ENCODE results near the gene RHBG.

DNA sequence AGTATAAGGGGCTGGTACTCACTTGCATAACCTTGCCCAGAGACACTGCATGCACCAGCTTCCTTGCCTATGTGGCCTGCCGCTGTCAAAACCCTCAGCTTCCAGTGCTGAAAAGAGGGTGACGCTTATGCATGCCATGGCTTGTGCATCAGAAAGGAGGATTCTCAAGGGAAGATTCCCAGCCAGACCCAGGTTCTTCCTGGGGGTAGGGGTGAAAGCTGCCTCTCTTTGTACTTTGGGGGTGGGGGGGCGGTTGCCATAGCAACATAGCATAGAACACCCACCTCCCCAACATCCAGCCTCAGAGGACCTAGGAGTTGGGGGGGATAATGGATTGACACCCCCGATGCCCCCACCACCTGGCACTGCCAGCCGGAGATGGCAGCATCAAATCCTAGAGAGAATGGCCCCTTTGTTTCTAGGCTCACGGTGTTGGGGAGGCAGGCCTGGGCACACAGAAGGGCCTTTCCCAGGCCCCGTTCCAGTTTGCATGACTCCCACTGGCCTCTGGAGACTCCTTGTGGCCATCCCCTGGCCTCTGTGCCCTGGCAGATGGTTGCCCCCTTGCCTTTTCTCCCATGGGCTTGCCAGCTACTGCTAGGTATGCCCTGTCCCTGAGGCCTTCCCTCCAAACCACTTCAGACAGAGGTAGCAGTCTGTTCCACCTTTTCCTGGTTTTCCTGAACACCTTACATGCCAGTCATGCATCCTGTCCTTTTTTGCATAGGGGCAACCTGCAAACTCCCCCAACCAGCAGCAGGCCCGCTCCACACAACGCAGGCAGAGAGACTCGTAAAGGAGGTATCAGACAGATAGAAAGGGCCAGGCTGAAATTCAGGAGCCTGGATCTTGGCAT, 44.6 kb downstream of the RHBG start:
- TF ChIP-seq, protein P1, sequence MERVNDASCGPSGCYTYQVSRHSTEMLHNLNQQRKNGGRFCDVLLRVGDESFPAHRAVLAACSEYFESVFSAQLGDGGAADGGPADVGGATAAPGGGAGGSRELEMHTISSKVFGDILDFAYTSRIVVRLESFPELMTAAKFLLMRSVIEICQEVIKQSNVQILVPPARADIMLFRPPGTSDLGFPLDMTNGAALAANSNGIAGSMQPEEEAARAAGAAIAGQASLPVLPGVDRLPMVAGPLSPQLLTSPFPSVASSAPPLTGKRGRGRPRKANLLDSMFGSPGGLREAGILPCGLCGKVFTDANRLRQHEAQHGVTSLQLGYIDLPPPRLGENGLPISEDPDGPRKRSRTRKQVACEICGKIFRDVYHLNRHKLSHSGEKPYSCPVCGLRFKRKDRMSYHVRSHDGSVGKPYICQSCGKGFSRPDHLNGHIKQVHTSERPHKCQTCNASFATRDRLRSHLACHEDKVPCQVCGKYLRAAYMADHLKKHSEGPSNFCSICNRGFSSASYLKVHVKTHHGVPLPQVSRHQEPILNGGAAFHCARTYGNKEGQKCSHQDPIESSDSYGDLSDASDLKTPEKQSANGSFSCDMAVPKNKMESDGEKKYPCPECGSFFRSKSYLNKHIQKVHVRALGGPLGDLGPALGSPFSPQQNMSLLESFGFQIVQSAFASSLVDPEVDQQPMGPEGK (CRISPR knock-in tag; IDR thresholded peaks at IDR 0.05; ENCODE audit: borderline replicate concordance) = no peak
- TF ChIP-seq, protein P2, sequence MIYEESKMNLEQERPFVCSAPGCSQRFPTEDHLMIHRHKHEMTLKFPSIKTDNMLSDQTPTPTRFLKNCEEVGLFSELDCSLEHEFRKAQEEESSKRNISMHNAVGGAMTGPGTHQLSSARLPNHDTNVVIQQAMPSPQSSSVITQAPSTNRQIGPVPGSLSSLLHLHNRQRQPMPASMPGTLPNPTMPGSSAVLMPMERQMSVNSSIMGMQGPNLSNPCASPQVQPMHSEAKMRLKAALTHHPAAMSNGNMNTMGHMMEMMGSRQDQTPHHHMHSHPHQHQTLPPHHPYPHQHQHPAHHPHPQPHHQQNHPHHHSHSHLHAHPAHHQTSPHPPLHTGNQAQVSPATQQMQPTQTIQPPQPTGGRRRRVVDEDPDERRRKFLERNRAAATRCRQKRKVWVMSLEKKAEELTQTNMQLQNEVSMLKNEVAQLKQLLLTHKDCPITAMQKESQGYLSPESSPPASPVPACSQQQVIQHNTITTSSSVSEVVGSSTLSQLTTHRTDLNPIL (CRISPR knock-in tag; IDR thresholded peaks at IDR 0.05; ENCODE audit: low read depth) = no peak
- TF ChIP-seq TOX (CRISPR knock-in tag; IDR thresholded peaks at IDR 0.05; ENCODE audit: borderline replicate concordance) = no peak
- TF ChIP-seq ZNF8 (CRISPR knock-in tag; IDR thresholded peaks at IDR 0.05) = no peak
- TF ChIP-seq SNAI2 (CRISPR knock-in tag; IDR thresholded peaks at IDR 0.05) = no peak
- TF ChIP-seq ARNTL (CRISPR knock-in tag; IDR thresholded peaks at IDR 0.05; ENCODE audit: borderline replicate concordance, low read depth) = no peak
- no peak for TF ChIP-seq ZFP30 (CRISPR knock-in tag; IDR thresholded peaks at IDR 0.05)
- TF ChIP-seq RARB (CRISPR knock-in tag; IDR thresholded peaks at IDR 0.05) = no peak

Measured in SK-N-SH treated with all-trans-retinoic acid at 6 μM for 48 hours (cell line).